ENCODE data around the gene SPART.
A peak's percentile ranks its signal among the peaks of the same experiment; 100 is the strongest.
"Not testable (repeated sequence)": the region's sequence is repeated elsewhere in the genome, so short reads cannot be mapped to it uniquely, and the experiment has no call there.

Gene SPART

DNA sequence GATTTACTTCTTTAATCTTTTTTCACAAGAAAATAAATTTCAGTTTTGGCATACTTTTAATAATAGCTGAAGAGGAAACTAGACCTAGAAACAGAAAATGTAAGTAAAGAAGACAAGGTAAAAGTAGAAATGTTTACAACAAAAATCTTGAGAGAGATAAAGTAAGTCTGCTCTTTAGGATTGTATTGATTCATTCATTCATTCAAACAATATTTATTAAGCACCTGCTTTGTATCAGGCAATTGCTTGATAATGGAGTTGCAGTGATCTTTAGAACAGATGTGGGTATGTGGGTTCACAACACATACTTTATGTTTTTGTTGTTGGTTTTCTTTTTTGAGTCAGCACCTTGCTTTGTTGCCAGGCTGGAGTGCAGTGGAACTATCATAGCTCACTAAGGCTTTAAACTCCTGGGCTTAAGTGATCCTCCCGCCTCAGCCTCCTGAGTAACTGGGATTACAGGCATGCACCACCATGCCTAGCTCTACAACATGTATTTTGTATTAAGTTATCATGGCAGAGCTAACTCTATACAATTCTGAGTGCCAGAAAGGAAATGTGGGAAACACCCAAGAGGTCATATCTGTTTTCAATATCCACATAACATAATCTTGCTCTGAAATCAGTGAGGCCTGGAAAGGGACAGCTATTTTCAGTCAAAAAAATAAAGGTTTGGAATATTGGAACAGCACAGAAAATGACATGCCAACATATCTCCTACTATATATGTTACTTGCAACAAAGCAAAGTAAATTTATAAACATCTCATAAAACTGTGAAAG lies 8.8 kb upstream of the SPART start:
- no peak for DNase-seq (ENCODE audit: low read depth in 1 of 2, low spot score in 1 of 2)

DNA sequence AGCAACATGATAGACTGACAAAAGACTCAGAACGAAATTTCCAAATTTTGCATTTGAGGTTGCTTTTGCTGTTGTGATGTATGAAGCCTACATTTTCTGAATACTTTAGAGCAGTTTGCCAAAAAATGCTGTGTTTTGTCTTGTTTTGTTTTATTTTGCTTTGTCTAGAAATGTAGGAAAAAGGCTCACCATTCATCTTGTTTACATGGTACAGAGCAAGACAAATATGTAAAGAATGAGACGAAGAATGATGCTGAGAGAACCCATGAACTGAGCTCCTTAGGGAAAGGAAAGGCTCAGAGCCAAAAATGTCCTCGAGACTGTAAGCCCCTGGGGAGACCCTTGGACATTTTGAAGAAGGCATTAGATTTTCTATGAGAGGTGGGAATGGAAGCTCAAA lies 6.8 kb upstream of the SPART start:
- DNase-seq (ENCODE audit: low read depth in 1 of 2, low spot score in 1 of 2), result no peak

DNA sequence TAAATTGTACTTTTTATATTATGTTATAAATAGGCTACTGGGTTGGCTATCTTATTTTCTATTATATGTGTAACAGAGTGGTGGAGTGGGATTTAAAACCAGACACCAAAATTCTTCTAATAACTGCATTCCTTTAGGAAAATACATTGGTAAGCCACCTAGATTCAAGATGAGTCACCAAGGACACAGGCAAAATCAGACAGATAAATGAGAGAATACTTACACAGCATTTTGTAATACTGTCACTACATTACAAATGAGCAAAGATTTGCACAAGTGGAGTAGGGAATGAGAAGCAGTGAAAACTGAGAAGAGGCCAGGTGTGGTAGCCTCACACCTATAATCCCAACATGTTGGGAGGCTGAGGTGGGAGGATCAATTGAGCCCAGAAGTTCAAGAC lies 6.2 kb upstream of the SPART start:
- DNase-seq (ENCODE audit: low read depth in 1 of 2, low spot score in 1 of 2), result no peak

DNA sequence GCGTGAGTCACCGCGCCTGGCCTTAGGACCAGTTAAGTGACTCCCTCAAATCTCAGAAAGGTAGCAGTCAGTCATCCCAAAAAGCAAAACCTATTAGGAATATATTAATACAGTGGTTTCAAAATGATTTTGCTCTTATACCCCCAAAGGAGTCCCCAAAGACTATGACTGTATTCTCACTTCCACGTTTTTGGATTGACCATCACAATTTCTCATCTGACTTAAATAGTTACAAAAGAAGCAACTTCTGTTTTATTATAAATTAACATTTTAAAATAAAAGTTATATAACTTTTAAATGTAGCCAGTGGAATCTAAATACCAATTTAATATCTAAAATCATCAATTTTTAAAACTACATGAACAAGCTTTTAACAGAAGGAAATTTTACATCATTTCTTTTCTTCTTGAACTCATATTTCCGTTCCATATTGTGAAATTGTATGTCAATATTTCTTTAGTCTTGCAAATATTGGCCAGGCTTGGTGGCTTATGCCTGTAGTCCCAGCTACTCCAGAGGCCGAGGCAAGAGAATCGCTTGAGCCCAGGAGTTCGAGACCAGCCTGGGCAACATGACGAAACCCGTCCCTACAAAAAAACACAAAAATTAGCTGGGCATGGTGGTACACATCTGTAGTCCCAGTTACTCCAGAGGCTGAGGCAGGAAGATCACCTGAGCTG lies 1.5 kb upstream of the SPART start:
- DNase-seq (ENCODE audit: low read depth in 1 of 2, low spot score in 1 of 2), result no peak

DNA sequence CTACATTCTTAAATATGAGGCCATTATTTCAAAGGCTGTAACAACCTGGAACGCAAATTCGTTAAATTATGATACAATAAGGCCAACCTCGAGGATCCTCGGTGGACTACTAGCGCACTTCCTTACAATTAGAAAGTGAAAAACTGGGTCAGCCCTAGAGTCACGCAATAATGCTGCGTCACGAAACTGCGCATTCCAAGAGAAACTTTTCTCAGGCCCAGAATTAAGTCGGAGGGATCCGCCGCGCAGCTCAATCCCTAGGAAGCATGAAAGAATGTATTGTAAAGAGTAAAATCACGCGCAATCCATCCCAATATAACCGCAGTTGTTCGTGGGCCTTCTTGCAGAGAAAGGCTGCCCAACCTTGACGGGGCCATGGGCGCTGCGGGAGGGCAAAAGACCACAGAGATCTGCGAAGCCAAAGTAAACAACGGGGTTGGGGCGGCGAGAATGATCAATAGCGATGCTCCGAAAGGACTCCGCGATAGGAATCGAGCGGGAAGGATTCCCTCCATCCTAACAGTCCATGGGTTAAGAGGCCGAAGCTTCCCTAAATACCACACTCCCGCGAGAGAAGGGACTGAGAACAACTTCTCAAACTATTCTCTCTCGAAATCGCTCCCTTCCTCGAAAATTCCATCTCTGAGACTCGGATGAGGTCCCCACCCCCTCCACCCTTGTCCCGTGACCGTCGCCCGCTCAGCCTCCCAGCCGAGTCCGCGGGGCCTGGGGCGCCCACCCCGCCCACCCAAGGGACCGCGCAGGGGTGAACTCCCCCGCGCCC lies 564 bp downstream of the SPART start:
- DNase-seq (ENCODE audit: low read depth in 1 of 2, low spot score in 1 of 2), result peak; percentile 21 to 22

DNA sequence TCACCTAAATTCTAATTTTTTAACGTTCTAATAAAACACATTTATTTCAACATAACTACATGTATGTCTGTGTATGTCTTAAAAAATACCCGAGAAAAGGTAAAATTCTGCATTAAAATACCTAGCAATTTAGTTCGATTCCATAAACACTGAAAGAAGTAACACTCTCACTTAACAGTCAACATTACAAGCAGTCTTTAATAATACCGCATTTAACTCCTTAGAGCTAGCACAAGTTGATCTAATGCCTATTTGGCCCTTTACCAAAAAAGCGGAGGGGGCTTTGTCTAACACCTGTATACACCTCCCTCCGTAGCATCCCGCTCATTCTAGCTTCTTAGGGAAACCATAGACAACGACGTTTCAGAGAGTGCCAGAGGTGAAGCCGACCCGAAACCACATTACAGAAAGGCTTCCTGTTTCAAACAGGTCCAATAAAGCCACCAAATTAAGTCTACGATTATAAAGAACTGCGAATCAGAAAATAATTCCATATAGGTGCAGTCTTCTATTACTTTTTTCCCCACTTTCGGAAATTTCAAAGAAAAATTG lies 1.2 kb downstream of the SPART start:
- no peak for DNase-seq (ENCODE audit: low read depth in 1 of 2, low spot score in 1 of 2)

DNA sequence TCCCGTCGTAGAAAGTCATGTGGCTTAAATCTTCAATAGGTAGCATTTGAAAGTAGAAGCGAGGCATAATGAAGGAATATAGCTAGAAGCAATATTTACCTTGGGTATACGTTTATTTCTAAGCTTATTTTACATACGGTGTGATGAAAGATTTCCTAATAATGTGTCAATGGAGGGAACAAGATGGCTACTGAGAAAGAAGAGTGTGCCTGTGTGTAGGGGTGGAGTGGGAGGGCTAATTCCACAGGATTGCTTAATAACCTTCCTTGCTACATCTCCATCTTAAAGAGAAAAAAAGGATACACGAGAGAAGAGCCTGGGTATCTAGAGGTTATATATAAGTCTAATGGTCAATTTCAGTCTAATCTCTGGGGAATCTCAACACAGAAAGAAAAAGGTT lies 2.0 kb downstream of the SPART start:
- DNase-seq (ENCODE audit: low read depth in 1 of 2, low spot score in 1 of 2), result no peak

DNA sequence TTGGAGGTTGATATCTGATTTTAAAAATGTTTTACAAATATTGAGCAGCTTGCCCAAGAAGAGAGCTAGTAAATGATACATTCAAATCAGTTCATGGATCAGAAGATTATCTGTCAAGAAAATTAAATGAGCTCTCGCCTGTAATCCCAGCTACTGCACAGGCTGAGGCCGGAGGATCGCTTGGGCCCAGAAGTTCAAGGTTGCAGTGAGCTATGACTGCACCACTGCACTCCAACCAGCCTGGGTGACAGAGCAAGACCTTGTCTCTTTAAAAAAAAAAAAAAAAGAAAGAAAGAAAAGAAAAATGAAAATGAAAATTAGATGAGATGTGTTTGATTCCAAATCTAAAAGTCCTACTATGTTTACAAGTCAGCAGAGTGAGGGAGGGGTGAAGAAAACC lies 2.4 kb downstream of the SPART start:
- DNase-seq (ENCODE audit: low read depth in 1 of 2, low spot score in 1 of 2), result no peak

DNA sequence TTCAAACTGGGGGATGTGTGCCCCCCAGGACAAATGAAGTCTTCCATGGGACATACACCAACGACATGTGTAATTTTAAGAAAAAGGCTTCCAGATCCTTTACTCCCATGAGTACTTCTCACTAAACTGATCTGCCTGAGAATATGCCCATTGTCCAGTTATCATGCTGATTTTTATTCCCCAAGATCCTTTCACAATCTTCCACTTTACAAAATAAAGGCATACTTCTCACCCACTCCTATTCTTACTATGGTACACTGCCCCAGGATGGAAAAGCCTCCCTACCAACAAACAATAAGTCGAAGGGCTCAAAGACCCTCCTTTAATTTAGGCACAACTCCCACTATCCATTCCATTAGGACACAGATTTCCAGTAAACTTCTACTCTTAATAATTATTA lies 3.5 kb downstream of the SPART start:
- no peak for DNase-seq (ENCODE audit: low read depth in 1 of 2, low spot score in 1 of 2)

DNA sequence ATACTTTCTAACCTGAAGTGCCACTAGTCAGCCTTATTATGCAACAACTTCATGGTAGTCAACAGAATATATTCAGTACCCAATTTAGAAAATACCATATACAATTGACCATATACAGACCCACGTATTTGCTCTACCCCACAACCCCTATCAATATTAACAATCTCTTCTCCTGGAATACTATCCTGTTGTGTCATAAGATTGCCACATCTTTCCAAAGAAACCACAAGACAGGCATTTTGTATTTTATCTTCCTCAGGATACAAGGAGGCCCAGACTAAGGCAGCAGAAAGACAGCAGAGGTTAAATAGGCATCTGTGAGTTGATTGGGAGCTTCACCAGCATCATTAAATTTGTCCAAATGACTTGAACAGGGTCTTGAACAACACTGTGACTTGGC lies 4.5 kb downstream of the SPART start:
- no peak for DNase-seq (ENCODE audit: low read depth in 1 of 2, low spot score in 1 of 2)

DNA sequence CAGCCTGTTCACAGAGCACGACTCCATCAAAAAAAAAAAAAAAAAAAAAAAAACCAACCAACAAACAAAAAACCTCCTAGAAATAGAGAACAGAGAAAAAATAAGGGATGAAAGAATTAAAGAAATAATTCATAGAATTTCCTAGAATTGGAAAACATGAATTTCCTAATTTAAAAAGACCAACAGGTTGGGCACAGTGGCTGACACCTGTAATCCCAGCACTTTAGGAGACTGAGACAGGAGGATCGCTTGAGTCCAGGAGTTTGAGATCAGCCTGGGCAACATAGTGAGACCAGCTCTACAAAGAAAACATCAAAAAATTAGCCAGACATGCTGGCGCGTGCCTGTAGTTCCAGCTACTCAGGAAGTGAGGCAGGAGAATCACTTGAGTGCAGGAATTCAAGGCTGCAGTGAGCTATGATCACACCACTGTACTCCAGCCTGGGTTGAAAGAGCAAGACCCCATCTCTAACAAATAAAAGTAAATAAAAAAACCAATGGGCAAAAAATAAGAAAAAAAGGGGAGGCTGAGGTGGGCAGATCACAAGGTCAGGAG lies 6.5 kb downstream of the SPART start:
- DNase-seq (ENCODE audit: low read depth in 1 of 2, low spot score in 1 of 2), result no peak

DNA sequence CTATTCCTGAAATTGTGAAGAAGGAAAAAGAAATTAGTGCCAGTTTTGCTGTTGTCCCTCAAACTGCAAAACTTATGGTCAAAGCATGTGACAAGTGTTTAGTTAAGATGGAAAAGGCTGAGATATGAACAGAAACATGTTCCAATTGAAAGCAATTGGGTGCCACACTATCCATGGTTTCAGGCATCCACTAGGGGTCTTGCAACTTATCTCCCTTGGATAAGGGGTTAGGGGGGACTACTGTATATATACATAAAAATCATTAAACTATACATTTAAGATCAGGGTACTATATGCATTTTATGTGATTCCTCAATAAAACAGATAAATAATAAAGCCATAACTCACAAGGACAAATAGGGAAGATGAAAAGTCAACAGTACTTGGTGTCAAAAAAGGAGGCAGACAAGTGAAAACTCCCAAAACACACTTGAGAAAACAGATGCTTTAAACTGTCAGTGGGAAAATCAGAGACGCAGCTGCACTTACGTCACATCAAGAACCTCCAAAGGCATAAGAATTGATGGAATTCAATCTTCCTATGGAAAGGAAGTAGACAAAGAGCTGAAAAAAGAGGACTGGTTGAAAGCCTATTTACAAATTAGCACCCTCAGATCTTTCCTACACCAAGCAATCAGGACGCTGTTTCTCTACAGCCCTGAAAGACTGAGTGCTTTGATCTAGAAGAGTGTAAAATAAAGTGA lies 8.1 kb downstream of the SPART start:
- no peak for DNase-seq (ENCODE audit: low read depth in 1 of 2, low spot score in 1 of 2)

DNA sequence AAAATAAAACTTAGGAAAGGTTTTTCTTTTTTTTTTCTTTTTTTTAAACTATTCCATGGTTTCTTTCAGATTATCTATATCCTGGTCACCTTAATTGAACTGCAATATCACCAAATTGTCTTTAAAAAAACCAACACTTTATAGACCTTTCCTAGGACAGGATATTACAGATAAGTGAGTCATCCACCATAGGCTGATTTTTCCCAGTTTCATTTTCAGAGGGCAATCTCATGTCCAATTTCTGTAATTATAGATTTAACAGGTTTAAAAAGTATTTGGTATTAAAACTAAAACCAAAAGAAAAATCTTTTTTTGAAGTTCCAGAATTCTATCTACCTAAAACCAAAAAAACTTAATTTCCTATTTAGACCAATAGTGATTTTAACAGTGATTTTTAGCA lies 13.2 kb downstream of the SPART start:
- no peak for DNase-seq (ENCODE audit: low read depth in 1 of 2, low spot score in 1 of 2)

DNA sequence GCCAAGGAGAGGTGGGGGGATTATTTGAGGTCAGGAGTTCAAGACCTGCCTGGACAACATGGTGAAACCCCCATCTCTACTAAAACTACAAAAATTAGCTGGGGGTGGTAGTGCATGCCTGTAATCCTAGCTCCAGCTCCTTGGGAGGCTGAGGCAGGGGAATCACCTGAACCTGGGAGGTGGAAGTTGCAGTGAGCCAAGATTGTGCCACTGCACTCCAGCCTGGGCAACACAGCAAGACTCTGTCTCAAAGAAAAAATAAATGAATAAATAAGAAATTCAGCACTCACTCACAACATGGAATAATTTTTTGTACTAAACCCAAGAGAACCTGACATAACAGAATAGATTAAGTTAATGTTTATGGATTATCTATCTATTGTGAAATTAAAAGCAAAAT lies 13.9 kb downstream of the SPART start:
- not testable (repeated sequence) for DNase-seq (ENCODE audit: low read depth in 1 of 2, low spot score in 1 of 2)

DNA sequence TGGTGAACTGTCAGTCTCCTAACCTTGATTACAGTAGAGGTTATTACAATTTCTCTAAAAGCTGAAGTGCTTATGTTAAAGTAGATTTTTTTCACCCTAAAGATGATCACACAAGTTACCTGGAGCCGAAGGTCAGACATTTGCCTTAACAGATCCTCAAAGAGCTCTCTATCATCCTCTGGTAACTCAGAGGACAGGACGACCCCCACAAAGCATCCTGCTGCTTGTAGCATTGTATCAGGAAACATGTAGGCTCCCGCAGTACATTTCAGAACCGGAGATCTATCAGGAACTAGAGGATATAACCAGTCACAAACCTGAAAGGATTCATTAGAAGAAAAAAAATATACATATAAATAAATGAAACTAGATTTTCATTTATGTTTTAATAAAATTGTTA lies 14.9 kb downstream of the SPART start:
- no peak for DNase-seq (ENCODE audit: low read depth in 1 of 2, low spot score in 1 of 2)

DNA sequence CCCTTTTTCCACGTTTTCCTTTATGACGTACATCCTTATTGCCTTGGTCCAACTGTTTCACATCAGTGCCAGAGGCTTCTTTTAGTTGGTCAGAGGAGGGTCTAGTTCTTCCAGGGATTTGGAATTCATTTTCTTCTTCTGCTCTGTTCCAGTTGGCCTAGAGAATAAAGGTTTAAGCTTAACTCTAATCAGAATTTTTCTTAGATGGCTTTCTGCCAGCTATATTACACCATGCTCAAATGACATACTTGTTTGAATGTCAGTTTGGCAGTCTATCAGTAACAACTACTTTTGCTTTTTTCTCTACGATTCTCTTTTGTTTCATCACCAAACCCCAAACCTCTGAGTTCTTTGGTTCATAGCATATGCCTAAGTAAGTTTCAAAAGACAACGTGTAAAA lies 16.8 kb downstream of the SPART start:
- DNase-seq (ENCODE audit: low read depth in 1 of 2, low spot score in 1 of 2), result no peak

DNA sequence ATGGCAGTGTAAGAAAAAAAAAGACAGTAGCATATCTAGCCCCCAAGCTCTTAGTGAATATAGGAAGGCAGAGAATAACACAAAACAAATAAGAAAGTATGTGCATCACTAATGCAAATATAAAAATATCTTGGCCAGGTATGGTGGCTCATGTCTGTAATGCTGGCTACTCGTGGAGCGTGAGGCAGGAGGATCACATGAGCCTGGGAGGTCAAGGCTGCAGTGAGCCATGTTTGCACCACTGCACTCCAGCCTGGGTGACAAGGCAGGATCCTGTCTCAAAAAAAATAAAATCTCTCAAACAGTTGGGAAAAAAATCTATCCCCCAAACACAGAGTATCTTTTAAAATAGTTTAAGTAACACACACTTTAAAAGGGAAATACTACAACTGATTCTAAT lies 17.4 kb downstream of the SPART start:
- no peak for DNase-seq (ENCODE audit: low read depth in 1 of 2, low spot score in 1 of 2)

DNA sequence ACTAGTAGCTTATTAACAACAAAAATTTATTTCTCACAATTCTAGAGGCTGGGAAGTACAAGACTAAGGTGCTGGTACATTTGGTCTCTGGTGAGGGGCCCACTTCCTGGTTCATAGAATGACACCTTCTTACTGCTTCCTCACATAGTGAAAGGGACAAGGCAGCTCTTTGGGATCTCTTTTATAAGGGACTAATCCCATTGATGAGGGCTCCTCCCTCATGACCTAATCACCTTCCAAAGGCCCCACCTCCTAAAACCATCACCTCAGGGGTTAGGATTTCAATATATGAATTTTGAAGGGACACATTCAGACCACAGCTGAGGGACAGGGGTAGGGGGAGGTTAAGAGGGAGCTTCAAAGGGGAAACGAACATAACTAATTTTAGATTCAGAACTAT lies 20.3 kb downstream of the SPART start:
- DNase-seq (ENCODE audit: low read depth in 1 of 2, low spot score in 1 of 2), result no peak

DNA sequence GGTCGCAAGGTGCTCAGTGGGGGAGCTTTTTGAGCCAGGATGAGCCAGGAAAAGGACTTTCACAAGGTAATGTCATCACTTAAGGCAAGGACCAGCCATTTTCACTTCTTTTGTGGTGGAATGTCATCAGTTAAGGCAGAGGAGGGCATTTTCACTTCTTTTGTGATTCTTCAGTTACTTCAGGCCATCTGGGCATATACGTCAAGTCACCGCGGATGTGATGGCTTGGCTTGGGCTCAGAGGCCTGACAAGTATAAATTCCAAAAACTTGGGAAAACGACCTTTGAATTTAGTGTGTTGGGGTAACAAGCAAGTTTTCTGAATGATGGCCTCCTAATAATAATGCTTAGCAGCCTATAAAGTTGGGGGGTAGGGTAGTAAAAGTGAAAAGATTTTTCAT lies 21.3 kb downstream of the SPART start:
- not testable (repeated sequence) for DNase-seq (ENCODE audit: low read depth in 1 of 2, low spot score in 1 of 2)

DNA sequence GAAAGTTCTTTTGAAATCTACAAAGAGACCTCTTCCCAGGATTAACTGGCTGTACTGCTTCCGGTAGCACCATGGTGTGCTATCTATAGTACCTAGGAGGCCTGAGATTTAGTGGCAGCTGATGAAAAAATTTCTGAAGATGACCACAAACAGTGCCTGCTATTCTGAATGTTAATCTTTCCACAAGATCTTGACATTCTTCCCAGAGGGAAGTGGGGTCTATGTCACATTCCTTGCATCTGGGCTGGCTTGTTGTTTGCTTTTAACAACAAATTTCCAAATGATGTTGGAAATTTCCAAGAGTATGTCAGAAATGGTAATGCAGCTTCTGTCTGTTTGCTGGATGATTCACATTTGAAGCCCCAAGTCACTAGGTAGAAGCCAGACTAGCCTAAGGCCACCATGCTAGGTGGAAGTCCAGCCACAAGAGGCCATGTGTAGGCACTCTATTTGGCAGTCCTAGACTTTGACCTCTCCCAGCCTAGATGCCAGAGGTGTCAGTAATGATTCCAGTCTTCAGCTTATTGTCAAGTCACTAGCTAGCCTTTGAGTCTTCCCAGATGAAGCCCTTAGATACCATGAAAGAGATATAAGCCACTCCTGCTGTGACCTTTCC lies 22.1 kb downstream of the SPART start:
- DNase-seq (ENCODE audit: low read depth in 1 of 2, low spot score in 1 of 2), result no peak

DNA sequence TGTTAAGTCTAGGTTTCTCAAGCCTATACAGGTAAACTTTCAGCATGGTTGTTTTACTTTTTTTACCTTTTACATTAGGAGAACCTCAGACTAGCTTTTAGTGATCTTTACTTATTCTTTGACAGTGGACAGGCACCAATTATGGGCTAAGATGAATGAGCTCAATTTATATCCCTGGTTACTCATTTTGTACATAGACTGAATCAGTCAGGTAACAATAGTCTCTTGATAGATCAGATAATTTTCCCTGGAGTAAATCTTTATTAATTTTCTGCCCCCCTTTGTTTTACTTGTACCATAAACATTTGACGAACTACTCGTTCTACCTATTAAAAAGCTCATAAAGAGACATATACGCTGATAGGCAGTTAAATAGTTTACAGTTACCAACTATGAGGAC lies 22.8 kb downstream of the SPART start:
- no peak for DNase-seq (ENCODE audit: low read depth in 1 of 2, low spot score in 1 of 2)

All from activated CD4-positive, alpha-beta T cell treated with anti-CD3 and anti-CD28 coated beads, Interleukin-2, amount 50 U/mL, for 24 hours (primary cell).